ENCODE results near the gene SMIM27.
"Not testable (repeated sequence)": the region's sequence is repeated elsewhere in the genome, so short reads cannot be mapped to it uniquely, and the experiment has no call there.

SMIM27 gene

GRCh38 chr9:32552172-32552872 lies at the start of gene SMIM27, which contains the start of gene TOPORS:
Gene SMIM27 (plus strand): TSS chr9:32552327. CDS start chr9:32552435, 108 bp downstream.
Gene TOPORS (minus strand): TSS chr9:32552586. CDS start chr9:32552436, 150 bp downstream.
- DNase-seq, result peak; percentile 88

- DNase-seq, result peak; percentile 51
Observed at GRCh38 chr9:32502464-32502863, 49.7 kb upstream of the SMIM27 start.

- no peak for DNase-seq
Observed at GRCh38 chr9:32503008-32503407, 49.1 kb upstream of the SMIM27 start.

GRCh38 chr9:32508728-32509127 lies 43.4 kb upstream of the SMIM27 start:
- no peak for DNase-seq

- DNase-seq, result no peak
Observed at GRCh38 chr9:32516241-32516640, 35.9 kb upstream of the SMIM27 start.

- DNase-seq, result no peak
Observed at GRCh38 chr9:32518276-32518675, 33.9 kb upstream of the SMIM27 start.

- DNase-seq, result no peak
Observed at GRCh38 chr9:32523910-32524309, 28.2 kb upstream of the SMIM27 start.

GRCh38 chr9:32524558-32524891 lies 27.6 kb upstream of the SMIM27 start:
- DNase-seq, result not testable (repeated sequence)

- DNase-seq, result no peak
Observed at GRCh38 chr9:32524892-32525708, 27.0 kb upstream of the SMIM27 start.

- DNase-seq, result no peak
Observed at GRCh38 chr9:32525709-32526030, 26.5 kb upstream of the SMIM27 start.

- DNase-seq, result peak; percentile 88
Observed at GRCh38 chr9:32526041-32526706, 26.0 kb upstream of the SMIM27 start, which contains the start of gene RIGI. Gene RIGI (minus strand): TSS chr9:32526196. CDS start chr9:32526166, 30 bp downstream.

GRCh38 chr9:32526707-32527048 lies 25.4 kb upstream of the SMIM27 start:
- DNase-seq, result no peak

GRCh38 chr9:32533336-32533735 lies 18.8 kb upstream of the SMIM27 start:
- DNase-seq, result no peak

- DNase-seq, result no peak
Observed at GRCh38 chr9:32533816-32534215, 18.3 kb upstream of the SMIM27 start.

- DNase-seq, result no peak
Observed at GRCh38 chr9:32543047-32543446, 9.1 kb upstream of the SMIM27 start.

- DNase-seq, result no peak
Observed at GRCh38 chr9:32545884-32546283, 6.2 kb upstream of the SMIM27 start.

- DNase-seq, result not testable (repeated sequence)
Observed at GRCh38 chr9:32548213-32548612, 3.9 kb upstream of the SMIM27 start.

GRCh38 chr9:32550150-32550561 lies 2.0 kb upstream of the SMIM27 start:
- DNase-seq, result peak; percentile 2

GRCh38 chr9:32550562-32551275 lies 1.4 kb upstream of the SMIM27 start:
- peak; percentile 92 for DNase-seq

- peak; percentile 65 for DNase-seq
Observed at GRCh38 chr9:32551276-32552051, 663 bp upstream of the SMIM27 start.

GRCh38 chr9:32554107-32554506 lies 2.0 kb downstream of the SMIM27 start:
- no peak for DNase-seq

- no peak for DNase-seq
Observed at GRCh38 chr9:32554591-32554990, 2.5 kb downstream of the SMIM27 start.

All from fibroblast of skin of right quadriceps (primary cell).